ENCODE measurements around the gene BOD1. TPM values are rescaled to one million over a fixed set of nuclear protein-coding genes. Genes with fewer than 3 reads are reported as not detected.
"Not testable (repeated sequence)": the region's sequence is repeated elsewhere in the genome, so short reads cannot be mapped to it uniquely, and the experiment has no call there.

The BOD1 gene
- total RNA-seq, 1 experiment from 2014 or later = 94.7 TPM

- peak; percentile 83 for DNase-seq (ENCODE audit: low read depth)
Observed at GRCh38 chr5:173615884-173616576, 420 bp downstream of the BOD1 start.

- no peak for DNase-seq (ENCODE audit: low read depth)
Observed at GRCh38 chr5:173614591-173614990, 1.9 kb downstream of the BOD1 start.

DNA sequence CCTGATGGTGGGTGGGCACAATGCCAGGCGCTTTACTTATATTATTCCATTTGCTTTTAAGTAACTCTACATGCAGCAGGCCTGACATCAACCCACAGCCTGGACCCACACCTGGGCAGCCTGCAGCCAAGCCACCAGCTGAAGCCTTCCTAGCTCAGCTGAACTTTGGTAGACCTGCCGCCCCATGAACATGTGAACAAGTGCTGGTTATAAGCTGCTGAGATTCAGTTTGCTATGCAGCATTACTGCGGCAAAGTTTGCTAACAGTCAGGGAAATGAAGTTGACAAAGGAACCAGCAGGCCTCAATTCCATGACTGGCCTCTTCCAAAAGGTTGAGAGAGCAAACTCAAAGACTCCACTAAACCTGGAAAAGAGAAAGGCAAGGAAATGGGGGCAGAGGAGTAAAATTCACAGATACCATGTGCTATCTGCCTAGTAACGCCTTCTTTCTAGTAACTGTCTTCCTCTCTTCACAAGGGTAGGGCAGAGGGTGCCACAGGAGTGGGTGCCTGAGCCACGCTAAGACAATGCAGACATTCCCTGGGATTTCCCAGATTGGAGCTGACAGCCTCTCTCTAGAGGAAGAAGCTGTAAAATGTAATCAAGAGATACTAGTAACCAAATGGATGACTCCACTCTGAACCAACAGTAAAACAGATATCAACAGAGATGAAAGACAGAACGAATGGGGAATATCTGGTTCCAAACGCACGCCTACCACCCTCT, 2.9 kb downstream of the BOD1 start:
- no peak for DNase-seq (ENCODE audit: low read depth)

DNA sequence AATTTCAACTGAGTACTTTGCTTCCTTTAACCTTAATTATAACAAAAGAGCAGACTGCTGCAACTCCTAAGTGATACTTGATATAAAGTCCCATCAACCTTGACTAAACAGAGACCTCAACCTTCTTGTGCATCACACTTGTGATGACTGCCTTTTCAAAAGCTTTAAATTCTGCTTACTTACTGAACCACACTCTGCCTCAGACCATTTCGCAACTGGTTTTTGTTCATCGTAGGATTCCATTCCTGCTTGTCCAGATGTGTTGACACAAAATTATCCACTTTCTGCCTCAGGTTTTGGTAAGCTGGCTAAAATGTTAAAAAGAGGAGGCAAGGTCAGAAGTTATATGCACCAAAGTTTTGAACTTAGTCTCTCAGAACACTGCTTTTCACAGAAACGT, 3.5 kb downstream of the BOD1 start:
- DNase-seq (ENCODE audit: low read depth) = no peak

- DNase-seq (ENCODE audit: low read depth) = no peak
Observed at GRCh38 chr5:173611706-173612105, 4.7 kb downstream of the BOD1 start.

GRCh38 chr5:173604141-173604540, 12.3 kb downstream of the BOD1 start:
- no peak for DNase-seq (ENCODE audit: low read depth)

GRCh38 chr5:173602423-173602822, 14.0 kb downstream of the BOD1 start:
- DNase-seq (ENCODE audit: low read depth) = peak; percentile 79

DNA sequence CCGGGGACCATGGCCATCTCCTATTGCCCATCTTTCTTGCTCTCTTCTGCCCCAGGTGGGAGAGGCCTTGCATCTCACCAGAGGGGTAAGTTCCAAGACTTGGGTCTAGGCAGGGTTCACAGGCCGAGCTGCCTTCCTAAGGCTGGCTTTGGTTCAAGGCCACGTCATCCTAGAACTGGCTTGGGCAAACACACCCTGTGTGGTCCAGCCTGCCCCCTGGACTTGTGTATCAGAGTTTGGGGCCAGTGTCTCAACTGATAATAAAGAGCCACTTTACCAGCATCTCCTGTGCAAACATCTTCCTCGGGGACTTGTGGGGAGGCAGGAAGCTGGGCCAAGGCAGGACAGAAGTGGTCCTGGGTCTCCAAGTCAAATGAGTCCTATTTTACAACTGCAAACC, 17.8 kb downstream of the BOD1 start:
- DNase-seq (ENCODE audit: low read depth) = no peak

GRCh38 chr5:173597304-173597703, 19.1 kb downstream of the BOD1 start:
- DNase-seq (ENCODE audit: low read depth) = no peak

DNA sequence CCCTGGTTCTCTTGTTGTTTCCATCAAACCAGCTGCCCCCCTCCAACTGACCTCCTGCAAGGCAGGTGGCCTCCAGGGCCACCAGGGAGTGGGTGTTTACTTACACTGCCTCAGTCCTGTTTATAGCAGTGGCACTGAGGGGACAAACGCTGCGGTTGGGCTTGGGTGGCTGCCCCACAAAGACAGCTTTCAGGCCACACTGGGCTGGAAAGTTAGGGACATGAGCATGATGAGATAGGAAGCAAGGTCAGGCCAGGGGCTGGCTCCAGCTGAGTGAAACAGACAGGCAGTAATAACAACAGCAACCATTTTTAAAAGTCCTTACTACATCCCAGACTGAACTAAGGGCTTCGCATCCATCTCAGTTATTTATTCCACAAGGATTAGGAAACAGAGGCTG, 20.6 kb downstream of the BOD1 start:
- DNase-seq (ENCODE audit: low read depth) = no peak

- DNase-seq (ENCODE audit: low read depth) = no peak
Observed at GRCh38 chr5:173594061-173594460, 22.4 kb downstream of the BOD1 start.

- no peak for DNase-seq (ENCODE audit: low read depth)
Observed at GRCh38 chr5:173592050-173592669, 24.3 kb downstream of the BOD1 start.

DNA sequence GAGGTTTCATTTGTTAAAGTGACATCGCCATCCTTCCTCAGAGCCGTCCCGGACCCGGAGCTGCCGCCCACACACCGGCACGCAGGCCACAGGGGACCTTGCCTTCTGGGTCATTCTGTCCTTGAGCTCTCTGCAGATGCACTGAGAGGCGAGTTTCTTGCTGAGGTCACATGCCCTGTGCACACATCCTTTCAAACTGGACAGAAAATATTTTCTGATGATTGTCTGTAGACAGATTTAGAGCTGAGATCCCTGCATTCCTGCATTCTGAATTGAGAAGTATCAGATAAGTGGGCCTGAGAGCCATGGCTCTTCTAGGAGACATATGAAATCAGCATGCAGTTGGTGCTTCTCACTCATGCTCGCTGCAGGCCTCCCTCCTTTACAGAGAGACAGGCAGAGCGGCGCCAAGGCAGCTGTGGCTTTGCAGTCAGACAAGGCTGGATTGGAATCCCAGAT, 25.4 kb downstream of the BOD1 start:
- no peak for DNase-seq (ENCODE audit: low read depth)

GRCh38 chr5:173590436-173591055, 25.9 kb downstream of the BOD1 start:
- no peak for DNase-seq (ENCODE audit: low read depth)

DNA sequence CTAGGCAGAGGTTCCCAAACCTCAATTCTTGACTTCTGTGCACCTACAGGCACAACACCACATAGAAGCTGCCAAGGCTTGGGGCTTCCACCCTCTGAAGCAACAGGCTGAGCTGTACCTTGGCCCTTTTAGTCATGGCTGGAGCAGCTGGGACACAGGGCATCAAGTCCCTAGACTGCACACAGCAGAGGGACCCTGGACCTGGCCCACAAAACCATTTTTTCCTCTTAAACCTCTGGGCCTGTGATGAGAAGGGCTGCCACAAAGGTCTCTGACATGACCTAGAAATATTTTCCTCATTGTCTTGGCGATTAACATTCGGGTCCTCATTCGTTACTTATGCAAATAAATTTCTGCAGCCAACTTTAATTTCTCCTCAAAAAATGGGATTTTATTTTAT, 30.3 kb downstream of the BOD1 start:
- not testable (repeated sequence) for DNase-seq (ENCODE audit: low read depth)

- no peak for DNase-seq (ENCODE audit: low read depth)
Observed at GRCh38 chr5:173583346-173583745, 33.1 kb downstream of the BOD1 start.

- peak; percentile 52 for DNase-seq (ENCODE audit: low read depth)
Observed at GRCh38 chr5:173582216-173583111, 34.0 kb downstream of the BOD1 start.

DNA sequence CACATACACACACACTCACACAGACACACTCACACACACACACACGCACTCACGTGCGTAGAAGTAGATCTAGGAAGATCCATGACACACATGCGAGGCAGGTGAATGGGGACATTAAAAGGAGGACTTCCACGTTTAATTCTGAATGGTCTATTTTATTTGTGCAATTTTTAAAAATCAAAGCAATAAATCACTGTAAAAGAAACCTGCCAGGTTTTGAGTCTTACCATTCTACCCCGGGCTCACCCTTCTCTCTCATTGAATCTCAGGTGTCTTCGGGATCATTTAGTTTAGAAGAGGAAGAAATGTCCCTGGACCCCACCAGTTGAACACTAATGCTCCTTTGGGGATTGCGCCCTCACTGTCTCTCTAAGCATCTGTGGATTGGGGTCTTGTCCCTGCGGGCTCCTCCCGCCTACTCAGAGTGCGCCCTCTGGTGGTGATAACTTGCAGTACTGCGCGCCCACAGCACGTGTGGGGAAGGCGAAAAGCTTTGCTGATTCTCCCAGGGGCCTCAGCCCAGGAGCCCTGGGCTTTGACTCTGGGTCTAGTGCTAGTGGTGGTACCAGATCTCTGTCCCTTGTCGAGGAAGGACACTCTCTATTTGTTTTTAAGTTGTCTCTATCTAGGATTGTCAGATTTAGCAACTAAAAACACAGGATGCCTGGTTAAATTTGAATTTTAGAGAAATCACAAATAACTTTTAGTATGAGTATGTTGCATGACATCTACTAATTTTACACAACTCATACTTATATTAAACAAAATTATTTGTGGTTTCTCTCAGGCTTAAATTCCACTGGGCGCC, 34.8 kb downstream of the BOD1 start:
- DNase-seq (ENCODE audit: low read depth) = no peak

DNA sequence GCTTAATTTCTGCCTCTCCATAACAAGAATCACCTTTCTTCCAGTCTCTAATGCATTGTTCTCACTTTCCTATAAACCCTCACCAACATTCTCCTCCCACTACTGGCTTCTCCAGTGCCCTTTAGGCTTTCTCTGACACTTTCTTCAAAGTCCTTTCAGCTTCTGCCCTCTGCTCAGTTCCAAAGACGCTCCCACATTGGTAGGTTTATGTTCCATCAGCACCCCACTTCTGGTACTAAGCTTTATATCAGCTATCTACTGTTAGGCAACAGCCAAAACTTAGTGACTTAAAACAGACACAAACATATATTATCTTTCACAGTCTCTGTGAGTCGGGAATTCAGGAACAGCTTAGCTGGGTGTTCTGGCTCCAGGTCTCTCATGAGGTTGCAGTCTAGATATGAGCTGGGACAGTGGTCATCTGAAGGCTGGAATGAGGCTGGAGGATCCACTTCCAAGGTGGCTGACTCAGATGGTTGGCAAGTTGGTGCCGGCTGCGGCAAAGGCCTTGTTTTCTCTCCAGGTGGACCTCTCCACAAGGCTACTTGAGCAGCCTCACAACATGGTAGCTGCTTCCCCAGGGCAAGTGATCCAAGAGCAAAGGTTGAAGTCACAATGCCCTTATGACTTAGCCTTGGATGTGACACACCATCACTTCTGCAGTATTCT, 37.4 kb downstream of the BOD1 start:
- no peak for DNase-seq (ENCODE audit: low read depth)

DNA sequence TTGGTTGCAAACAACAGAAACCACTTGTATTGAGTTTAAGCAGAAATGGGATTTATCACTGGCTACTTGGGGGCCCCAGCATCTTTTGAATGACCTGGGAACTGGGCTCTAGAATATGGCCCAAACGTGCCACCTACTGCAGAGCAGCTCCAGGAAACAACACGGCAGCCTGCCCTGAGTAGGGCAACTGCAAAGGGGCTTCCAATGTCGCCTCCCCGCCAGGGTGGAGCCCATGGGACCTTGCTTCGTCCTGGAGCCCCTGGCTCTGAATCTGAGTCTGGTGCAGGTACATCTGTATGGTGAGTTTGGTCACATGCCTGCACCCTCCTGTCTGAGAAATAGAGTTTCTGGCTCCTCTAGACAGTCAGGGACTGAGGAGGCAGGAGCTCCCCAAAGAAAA, 38.6 kb downstream of the BOD1 start:
- DNase-seq (ENCODE audit: low read depth) = no peak

Data from M059J (cell line).